CD1c-positive myeloid dendritic cell (primary cell): Measurements from ENCODE around the gene AGPS.
"Not testable (repeated sequence)": the region's sequence is repeated elsewhere in the genome, so short reads cannot be mapped to it uniquely, and the experiment has no call there.

Experiments
- DNase-seq: peaks from one replicate; pipeline ENCODE4 v3.0.0-alpha.2; 2016; ENCODE audit errors: extremely low spot score

AGPS gene

DNA sequence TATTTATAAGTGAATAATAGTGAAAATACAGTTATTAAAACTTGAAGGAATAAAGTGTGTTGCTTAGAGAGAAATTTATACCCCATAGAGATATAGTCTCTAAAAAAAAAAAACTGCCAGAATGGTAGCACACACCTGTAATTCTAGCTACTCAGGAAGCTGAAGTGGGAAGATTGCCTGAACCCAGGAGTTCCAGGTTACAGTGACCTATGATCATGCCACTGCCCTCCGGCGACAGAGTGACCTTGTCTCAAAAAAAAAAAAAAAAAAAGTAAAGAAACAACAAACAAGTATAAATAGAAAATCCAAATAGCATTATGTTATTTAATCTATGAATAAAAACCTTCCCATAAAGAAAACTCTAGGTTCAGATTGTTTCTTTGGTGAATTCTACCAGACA, 7.4 kb upstream of the AGPS start:
- no peak for DNase-seq

DNA sequence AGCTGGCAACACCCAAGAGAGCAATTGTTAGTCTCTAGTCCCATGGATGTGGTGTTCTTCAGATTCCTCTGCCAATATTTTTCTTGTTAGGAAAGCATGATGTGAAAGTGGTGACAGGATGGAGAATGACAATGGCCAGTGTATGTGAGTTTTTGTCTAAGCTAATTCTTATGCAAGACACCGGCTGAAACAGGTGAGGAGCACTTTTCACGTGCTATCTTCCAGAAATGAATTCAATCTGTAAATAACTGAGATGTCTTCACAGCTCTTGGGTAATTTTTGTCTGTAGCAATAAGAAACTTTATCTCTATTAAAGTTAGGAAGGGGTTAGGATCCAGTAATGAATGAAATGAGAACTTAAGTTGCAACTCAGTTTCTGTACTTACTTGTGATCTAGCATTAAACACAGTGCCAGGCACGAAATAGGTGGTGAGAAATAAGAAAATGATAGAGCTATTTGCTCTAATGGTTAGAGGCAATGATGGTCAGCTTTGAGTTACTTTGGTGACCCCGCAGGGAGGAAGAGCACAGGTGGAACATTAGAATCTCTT, 676 bp upstream of the AGPS start:
- DNase-seq = no peak

DNA sequence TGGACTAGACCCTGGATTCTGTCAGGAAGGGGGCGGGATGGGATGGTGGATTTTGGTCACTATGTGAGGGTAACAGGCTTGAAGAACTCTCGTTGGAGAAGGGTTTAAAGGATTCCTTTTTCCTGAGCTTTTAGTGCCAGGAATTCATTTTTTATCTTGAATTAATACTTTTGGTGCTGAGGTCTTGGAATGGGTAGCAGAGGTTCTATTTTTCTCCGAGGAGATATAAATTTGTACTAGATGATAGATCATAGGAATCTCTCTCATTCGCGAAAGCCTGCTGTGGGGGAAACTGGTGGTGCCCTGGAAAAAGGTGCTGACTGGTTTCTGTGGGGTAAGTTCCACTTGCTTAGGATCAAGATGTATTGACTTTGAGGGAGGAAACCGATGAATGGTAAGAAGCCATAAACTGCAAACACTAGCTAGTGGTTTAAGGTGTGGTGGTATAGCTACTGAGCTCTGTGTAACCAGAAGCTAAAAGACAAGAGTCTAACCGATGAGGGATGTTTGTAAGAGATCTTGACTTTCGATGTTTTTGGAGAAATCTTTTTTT, 706 bp downstream of the AGPS start:
- no peak for DNase-seq

DNA sequence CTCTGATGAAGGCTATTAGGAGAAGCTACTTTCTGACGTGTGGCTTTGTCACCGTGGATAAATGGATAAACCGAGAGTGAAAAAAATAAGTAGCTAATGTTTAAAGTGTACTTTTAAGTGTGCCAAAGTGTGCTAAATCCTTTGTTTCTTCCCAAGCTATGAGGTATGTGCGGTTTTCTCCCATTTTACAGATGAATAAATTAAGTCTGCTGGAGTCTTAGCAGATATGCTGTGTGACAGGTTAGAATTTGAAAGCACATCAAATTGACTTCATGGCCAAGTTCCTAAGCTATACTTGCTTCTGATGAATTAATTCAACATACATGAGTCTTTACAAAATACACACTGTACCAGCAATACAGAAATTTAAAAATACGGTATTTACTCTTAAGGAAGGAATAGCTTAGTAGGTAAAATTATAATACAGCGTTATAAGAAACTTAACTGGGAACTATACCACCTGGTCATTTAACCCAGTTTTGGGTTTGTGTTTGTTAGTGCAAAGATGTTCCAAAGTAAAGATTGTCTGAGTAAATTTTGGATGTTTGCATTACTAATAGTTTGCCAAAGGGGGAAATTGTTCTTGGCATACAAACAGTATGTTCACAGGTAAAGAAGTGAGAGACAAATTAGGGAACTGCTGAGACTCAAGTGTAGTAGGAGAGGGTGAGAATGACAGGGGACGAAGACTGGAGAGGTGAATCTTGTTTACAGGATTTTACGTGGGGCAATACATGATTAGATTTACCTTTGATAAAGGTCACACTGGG, 1.4 kb downstream of the AGPS start:
- DNase-seq = no peak

DNA sequence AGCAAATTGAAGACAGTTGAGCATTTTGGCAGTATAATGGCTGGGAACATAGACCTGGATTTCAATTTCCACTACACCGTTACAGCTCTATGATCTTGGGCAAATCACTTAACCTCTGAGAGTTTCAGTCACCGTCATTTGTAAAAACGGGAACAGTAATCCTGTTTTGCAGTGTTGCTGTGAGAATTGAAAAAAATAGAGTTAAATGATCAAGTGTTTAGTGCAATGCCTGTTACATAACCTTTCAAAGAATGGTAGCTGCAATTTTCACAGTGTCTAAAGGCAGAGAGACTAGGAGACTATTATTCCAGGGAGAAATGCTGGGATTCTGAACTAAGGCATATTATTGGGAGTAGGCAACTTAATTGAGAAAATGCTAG, 2.0 kb downstream of the AGPS start:
- peak; percentile 34 for DNase-seq

DNA sequence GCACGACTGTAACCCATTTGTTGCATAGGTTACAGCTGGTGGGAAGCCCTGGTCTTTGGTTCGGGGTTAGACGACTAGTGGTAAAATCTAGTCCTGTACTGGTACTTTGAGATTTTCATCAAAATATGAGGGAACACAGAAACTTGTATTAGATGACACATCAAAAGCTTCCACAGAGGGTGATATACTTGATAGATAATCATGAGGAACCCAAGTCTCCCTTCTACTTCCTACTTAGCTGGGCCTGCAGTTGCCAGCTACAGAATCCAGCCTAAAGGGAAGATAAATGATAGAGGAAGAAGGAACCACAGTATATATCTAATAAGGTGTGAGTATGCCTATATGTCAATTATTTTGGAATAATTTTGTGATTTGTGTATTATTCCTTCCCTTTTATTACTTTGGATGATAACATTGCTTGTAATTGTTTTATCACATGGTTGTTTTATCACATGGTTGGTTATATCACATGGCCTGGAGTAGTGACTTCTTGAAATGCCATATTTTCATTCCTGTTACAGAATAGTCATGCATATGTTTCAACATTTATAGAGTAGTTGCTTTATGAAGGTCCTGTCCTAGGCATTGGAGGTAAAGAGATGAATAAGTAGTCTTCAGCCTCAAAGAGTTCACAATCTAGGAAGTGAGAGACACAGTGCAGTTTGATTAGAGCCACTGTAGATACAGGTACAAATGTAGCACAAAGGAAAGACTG, 2.9 kb downstream of the AGPS start:
- DNase-seq = peak; percentile 35

DNA sequence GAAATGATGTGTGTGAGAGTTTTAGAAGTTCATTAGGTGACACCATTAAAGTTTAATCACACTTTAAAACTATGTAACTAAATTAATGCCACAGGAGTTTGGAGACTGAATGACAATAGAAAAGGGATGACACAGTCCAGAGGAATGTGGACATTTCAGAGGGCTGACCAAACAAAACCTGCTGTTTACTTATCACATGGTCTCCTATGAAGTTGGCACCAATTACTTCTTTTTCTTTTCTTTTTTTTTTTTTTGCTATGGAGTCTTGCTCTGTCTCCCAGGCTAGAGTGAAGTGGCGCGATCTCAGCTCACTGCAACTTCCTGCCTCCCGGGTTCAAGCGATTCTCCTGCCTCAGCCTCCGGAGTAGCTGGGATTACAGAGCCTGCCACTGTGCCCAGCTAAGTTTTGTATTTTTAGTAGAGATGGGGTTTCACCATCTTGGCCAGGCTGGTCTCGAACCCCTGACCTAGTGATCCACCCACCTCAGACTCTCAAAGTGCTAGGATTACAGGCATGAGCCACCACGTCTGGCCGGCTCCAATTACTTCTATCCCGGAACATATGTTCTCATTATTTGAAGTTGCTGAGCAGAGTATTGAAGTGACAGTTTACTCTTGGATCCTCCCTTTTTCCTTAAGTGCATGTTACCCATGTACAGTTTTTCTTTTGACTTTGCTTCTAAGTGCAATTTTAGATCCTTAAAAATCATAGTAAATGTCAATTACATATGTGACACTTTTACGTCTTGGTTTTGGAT, 4.3 kb downstream of the AGPS start:
- no peak for DNase-seq

DNA sequence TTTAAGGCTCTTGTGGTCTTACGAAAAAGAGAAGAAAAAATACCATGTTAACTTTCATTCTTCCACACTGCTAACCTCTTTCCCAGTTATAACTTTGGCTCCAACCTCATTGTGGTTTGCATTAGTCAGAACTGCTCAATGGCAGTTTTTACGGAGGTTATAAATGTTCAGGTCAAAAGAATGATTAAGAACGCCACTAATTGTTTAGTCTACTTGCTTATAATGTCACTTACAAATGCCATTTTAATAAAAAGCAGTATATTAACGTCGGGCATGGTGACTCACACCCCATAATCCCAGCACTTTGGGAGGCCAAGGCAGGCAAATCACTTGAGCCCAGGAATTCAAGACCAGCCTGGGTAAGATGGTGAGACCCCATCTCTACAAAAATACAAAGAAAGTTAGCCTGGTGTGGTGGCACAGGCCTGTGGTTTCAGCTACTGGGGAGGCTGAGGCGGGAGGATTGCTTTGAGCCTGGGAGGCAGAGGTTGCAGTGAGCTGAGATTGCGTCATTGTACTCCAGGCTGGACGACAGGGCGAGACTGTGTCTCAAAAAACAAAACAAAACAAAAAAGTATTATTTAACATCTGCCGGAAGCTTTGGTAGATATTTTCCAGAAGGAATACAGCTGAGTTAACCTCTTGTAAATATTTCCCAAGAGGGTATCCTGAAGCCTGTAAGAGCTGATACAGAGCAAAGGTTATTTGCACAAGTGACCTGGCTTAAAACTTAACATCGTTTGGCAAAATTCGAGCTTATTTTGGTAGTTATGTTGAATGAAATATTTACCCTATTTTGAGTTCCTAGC, 5.1 kb downstream of the AGPS start:
- DNase-seq = no peak

DNA sequence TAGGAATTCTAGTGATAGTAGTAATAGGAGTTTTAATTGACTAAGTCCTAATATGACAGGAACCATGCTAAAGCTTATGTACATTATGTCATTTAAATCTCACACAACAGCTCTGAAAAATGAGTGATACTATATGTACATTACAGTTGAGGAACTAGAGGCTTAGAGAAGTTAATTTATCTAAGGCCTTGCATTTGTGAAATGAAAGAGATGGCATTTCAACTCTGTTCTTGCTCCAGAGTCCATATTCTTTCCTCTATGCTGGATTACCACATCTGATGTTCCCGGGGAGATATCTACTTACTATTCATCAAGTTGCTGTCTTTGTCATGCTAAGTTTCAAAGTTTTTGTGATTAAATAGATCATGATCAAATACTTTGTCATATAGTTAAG, 5.7 kb downstream of the AGPS start:
- DNase-seq = no peak

DNA sequence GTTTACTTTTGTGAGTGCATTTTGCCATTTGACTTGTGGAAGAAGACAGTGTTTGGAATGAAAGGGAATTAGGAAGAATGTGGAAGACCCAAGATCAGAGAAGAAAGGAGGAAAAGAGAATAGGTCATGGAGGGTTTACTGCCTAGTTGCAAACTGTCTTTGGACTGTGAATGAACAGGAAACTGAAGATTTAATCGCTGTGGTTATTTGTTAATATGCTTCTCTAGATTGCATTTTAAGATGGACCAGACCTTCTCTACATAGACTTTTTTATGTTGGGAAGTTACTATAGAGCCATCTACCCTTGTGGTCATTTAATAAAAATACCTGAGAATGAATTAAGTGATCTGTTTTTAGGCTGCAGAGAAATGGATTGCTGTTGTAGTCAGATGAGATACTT, 6.2 kb downstream of the AGPS start:
- no peak for DNase-seq

DNA sequence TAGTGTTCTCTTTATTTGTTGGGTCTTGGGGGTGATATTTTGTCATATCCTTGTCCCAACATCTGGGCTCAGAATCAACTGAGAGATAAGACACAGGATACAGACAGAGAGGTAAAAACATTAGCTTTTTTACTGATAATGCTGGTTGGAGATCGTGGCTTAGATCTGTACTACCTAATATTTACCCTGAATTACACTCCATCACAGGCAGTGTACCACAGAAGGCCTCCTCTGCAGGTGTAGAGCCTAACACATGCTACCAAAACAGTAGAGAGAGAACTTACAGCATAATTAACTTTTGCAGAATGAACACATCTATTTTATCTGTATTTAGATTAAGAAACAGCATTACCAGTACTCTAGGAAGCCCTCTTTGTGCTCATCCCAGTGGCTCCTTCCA, 6.8 kb downstream of the AGPS start:
- no peak for DNase-seq

DNA sequence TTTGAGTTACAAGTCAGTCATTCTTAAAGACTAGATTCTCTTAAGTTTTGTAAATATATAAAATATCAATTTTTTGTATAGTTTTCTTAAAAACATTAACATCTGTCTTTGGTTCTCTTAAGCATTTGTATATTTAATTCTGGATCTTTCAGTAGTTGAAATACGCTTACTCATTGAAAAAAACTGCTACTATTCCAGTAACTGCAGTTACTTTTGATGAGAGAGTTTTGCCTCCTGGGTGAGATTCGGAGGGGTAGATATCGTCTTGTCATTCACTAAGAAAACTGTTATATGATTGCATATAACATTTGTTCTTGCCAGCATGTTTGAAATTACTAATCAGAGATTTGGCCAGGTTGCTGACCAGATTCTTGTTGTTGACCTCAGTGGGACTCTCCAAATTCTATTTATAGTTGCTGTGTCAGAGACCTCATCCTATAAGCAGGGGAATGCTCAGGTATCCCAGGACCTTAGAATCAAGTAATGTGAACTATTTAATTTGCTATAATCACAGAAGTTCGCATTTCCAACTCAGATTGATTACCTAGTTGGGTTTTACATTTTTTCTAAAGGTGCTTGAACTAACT, 7.9 kb downstream of the AGPS start:
- DNase-seq = no peak

DNA sequence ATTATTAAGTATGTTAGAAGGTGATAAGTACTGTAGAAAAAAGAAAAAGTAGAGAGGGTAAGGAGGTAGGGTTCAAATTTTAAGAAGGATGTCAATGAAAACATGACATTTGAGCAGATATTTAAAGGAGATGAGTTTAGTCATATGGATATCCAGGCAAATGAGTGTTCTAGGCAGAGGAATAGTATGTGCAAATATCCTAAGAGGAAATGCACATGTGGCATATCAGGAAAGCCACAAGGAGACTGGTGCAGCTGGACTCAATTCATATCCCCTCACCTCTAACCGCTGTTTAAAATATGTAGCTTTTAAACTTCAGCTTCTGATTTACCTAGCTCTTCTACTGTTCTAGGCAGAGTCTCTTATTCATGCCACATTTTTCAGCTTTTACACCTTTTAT, 9.5 kb downstream of the AGPS start:
- DNase-seq = no peak

DNA sequence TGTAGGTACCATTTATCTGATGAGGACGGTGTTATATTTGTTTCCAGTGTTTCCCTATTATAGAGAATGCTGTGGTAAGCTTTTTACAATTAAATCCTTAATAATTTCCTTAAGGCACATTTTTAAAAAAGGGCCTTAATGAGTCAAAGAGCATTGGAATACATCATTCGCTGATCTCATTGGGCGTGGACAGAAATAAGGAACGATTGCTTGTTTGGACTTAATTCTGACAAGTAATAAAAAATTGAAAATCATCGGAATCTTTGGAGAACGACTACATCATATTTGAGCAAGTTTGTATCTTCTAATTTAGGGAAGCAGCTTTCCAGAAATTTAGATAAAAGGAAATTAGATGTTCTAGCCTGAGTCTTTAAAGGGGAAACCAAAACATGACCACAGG, 11.3 kb downstream of the AGPS start:
- no peak for DNase-seq

DNA sequence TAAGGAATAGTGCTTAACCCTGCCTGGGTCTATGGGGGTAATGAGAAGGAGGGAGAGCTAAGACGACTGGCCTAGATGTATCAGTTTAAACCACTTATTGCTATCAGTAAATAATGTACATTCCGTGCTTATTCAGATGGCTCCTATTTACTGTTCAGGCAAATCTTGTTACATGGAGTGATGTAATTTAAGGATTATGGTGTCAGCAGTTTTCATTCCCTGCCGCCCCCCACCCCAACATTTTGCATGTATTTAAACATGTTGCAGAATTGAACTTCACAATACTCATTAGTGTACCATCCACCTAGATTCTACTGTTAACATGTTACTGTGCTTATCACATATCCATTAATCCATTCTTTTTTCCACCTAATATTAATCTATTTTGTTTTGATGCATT, 11.7 kb downstream of the AGPS start:
- DNase-seq = no peak

DNA sequence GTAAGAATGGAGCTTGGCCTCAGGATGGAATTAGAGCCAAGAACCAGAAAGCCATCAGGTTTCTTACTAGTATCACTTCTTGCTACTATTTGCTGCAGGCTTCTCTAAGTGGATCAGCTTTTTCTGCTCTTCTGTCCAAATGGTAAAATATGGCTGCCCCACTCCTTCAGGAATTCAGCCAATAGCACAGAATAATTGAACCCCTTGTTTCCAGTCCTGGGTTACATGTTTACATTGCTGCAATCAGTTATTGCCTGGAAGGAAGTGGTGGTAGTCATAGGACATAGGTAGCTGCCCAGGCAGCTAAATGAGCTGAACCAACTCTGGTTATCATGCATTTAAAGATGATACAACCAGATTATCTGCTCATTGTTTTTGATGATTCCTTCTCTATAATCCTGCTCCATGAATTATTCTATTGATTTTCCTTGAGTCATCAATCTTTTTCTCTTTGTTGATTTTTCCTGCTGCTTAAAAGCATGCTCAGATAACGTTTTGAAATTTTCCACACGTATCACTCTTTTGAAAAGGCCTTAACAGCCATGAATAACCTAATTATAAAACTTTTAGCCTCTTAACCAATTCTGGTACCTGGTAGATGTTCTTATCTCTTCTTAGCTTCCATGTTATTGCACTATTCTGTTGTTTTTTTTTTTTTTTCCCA, 12.6 kb downstream of the AGPS start:
- no peak for DNase-seq

DNA sequence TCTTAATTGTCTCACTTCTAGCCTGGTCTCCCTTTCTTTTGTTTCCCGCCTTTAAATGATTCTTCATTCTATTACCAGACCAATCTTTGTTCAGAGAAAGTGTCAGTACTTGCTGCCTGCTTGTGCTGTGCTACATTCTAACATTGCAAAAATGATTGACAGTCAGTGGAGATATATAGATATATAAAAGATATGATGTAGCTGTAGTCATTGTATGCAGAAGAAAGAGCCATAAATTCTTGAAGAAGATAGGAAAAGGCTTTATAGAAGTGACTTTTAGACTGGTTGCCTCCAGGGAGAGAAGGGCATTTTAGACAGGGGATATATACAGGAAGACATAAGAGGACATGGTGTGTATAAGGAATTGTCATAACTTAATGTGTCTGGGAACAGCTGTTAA, 13.6 kb downstream of the AGPS start:
- no peak for DNase-seq

DNA sequence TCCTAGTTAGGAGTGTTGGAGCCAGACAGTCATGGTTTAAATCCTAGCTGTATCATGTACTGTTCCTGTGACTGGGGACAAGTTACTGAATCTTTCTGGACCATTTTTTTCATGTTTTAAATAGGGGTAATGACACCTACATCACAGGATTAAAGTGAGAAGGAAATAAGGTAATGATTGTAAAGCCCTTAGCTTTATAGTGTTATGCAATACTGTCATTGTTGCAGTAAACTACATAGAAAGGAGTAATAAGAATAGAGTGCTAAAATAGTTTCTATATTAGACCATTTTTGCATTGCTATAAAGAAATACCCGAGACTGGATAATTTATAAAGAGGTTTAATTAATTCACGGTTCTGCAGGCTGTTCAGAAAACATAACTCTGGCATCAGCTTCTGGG, 14.5 kb downstream of the AGPS start:
- DNase-seq = no peak

DNA sequence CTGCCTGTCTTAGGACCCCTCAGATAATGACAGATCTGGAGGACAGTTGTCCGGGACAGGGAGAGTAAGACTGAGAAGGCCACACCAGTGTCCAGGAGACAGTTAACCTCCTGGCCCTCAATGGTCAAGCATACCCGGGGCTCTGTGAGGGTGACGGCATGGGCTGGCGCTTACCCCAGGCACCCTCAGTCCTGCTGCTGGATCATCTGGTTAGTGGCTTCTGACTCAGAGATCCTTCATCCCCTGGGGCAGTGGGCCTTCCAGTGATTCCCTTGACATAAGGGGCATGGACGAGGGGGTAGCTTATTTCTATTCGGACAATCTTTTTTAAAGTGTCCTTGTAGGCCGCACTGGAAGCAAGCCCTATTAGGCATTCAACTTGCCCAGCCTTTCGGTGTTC, 18.1 kb downstream of the AGPS start:
- not testable (repeated sequence) for DNase-seq

DNA sequence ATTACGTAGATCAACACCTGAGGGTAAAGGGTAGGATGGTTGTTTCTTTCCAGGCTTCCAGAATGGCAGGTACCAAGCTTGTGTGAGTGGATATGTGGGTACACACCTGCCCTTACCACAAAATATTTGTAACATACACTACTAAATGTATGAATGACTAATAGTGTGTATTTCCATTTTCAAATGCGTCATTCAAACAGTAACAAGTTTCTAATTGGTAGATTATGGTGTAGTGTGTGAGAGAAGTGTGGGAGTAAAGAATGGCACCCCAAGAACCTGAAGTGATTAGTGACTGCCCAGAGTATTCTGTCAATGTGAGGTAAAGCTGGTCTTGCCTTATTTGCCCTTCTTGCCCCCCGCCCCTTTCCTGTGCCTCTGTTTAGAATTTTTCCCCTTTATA, 21.1 kb downstream of the AGPS start:
- DNase-seq = no peak

DNA sequence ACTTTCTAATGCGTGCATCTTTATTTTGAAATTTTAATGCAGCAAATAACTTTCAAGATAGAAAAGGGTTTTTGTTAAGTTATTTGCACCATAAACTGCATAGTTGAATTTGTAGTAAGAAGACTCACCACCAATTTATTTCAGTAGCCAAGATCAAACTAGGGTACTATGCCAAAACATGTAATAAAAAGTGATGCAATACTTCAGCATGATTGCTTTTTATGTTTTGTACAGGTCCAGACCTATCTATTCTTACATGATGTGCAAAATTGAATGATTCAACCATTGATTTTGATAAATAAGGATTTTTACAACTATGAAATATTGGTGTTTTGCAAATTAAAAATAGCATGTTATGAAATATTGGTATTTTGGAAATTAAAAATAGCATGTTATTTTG, 26.7 kb downstream of the AGPS start:
- no peak for DNase-seq
